Hematopoietic multipotent progenitor cell treated with erythropoietin and hydrocortisone succinate and interleukin-3 and kit ligand, for 6 days (in vitro differentiated cells): Measurements from ENCODE around the gene MCF2L.

Source experiments
- DNase-seq: peaks from one replicate; pipeline ENCODE4 v3.0.0-alpha.2; 2015

The MCF2L gene

GRCh38 chr13:113116871-113117271, 147.9 kb downstream of the MCF2L start:
- no peak for DNase-seq

DNA sequence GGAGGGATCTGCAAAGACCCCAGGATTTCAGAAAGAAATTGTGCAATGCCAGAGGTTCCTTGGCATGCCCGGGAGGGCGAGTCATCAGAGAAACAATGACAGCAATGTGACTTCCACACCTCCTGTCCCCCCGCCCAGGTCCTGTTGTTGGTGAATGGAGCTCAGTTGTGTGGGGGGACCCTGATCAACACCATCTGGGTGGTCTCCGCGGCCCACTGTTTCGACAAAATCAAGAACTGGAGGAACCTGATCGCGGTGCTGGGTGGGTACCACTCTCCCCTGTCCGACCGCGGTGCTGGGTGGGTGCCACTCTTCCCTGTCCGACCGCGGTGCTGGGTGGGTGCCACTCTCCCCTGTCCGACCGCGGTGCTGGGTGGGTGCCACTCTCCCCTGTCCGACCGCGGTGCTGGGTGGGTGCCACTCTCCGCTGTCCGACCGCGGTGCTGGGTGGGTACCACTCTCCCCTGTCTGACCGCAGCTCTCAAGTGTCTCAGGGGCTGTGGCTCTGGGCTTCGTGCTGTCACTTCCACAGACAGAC, 148.4 kb downstream of the MCF2L start:
- no peak for DNase-seq

- no peak for DNase-seq
These were observed 148.9 kb downstream of the MCF2L start for GRCh38 chr13:113117911-113118260.

GRCh38 chr13:113118261-113119021, 149.4 kb downstream of the MCF2L start:
- no peak for DNase-seq

DNA sequence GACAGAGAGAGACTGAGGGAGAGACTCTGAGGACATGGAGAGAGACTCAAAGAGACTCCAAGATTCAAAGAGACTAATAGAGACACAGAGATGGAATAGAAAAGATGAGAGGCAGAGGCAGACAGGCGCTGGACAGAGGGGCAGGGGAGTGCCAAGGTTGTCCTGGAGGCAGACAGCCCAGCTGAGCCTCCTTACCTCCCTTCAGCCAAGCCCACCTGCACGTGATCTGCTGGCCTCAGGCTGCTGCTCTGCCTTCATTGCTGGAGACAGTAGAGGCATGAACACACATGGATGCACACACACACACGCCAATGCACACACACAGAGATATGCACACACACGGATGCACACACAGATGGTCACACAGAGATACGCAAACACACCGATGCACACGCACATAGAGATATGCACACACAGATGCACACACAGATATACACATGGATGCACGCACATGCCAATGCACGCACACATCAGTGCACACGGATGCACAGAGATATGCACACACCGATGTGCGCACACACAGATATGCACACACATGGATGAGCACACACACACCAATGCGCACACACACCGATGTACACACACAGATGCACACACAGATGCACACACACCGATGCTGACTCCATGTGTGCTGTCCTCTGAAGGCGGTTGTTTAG, 150.3 kb downstream of the MCF2L start:
- DNase-seq: no peak

- no peak for DNase-seq
These were observed 150.8 kb downstream of the MCF2L start for GRCh38 chr13:113119822-113120189.

- no peak for DNase-seq
These were observed 151.5 kb downstream of the MCF2L start for GRCh38 chr13:113120300-113121182.

- DNase-seq: no peak
These were observed 152.3 kb downstream of the MCF2L start for GRCh38 chr13:113121183-113121927.

DNA sequence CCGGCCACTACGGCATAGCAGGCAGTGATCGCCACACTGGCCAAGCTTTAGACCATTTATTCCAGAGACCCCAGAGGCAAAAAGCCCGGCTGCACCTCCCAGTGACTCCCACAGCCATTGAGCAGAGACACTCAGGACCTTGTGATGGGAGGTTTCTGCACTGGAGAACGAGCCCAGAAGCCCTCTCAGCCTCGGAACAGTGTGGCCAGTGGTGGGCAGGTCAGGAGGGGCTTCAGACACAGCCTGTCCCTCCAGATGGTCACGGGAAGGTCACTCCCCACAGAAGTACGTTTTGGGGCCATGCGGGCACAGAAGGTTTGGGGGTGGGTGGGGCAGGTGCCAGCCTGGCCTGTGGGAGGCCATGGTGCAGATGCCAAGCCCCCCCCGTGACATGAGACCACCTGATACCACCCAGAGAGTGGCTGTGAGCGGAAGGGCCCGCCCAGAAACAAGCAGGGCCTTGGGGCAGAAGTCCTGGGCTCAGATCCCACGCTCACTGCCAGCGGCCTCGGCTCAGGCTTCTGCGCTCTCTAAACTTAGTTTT, 153.0 kb downstream of the MCF2L start:
- no peak for DNase-seq

DNA sequence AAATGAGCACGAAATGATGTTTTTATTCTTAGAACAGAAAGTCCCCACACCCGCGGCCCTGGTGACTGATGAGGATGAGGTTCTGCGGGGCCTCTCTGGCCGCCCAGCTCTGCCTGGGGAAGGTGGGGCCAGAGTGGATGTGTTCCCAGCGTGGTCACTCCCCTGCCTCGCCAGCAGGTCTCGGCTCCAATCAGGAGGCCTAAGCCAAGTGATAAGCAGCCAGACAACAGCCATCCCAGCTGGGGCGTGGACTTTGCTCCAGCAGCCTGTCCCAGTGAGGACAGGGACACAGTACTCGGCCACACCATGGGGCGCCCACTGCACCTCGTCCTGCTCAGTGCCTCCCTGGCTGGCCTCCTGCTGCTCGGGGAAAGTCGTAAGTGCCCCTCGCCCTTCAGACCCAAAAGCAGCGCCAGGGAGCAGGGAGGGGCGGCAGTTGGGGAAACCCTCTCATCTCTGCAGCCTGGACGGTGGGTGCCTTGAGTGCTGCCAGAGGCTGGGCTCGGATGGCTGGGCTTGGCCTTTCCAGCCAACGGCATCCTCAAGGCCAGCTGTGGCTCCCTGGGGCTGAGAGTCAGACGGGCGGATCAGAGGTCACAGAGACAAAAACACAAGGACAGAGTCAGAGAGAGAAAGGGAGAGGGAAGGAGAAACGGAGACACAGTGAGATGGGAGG, 153.7 kb downstream of the MCF2L start, which contains the start of gene F10:
TSS of gene F10 (plus strand) at position 250 of the 676 bp plus-strand sequence. CDS start at position 307, 57 bp downstream.
- no peak for DNase-seq

- DNase-seq: peak; percentile 37
These were observed 154.5 kb downstream of the MCF2L start for GRCh38 chr13:113123226-113124201.

DNA sequence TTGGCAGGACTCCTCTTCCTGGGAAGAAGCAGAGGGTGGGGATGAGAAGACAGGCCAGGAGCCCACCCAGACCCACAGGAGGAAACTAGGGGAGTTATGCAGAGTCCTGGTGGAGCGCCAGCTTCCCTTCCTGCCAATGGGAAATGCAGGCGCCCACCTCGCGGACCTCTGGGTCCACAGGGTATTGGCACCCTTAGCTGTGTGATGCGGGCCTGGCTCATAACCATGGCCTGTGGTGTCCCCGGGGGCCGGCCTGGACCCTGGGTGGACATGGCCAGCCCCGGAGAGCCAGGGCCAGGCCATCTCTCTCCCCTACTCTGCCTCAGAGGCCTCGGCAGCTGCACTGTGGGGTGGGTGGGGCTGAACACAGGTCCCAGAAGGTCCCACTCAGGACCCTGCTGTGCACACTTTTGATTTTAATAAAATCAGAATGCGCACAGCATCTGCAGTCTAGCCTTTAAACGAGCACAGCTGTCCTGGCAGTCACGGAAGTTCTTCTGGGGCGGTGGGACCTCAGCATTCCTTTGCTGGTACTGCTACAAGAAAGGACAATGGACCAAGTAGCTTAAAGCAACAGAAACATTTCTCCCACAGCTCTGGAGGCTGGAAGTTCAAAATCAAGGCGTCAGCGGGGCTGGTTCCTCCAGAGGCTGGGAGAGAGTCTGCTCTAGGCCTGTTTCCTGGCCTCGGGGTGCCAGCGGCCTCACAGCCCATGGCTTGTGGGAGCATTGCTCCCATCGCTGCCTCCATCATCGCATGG, 155.4 kb downstream of the MCF2L start:
- DNase-seq: no peak

DNA sequence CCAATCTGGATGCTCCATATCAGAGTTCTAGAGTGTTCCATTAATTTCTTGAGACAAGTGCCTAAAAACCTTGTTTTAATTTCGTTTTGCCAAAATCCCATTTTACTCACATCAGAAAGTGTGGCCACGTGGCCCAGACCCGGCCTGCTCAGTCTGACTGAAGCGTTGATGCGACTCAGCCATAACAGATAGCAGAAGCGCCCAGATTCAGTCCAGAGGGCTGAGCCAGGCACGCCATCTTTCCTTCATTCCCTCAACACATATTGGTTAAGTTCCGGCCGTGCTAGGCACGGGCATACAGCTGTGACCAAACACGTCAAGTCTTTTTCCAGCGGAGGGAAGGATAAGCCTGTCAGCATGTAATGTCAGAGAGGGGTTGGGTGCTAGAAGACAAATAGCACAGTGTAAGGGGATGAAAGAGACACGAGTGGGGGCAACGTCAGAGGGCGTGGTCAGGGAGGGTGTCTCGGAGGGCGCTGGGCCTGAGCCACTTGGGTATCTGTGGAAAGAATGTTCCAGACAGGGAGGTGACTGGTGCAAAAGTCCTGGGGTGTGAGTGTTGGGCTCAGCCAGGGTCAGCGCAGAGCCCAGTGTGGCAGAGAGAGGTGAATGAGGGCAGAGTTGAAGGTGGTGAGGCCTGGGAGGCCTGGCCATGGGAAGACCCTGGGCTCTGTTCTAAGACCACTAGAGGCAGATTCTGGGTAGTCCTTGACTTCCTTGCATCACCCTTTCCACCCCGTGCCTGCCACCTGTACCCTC, 156.7 kb downstream of the MCF2L start:
- no peak for DNase-seq

DNA sequence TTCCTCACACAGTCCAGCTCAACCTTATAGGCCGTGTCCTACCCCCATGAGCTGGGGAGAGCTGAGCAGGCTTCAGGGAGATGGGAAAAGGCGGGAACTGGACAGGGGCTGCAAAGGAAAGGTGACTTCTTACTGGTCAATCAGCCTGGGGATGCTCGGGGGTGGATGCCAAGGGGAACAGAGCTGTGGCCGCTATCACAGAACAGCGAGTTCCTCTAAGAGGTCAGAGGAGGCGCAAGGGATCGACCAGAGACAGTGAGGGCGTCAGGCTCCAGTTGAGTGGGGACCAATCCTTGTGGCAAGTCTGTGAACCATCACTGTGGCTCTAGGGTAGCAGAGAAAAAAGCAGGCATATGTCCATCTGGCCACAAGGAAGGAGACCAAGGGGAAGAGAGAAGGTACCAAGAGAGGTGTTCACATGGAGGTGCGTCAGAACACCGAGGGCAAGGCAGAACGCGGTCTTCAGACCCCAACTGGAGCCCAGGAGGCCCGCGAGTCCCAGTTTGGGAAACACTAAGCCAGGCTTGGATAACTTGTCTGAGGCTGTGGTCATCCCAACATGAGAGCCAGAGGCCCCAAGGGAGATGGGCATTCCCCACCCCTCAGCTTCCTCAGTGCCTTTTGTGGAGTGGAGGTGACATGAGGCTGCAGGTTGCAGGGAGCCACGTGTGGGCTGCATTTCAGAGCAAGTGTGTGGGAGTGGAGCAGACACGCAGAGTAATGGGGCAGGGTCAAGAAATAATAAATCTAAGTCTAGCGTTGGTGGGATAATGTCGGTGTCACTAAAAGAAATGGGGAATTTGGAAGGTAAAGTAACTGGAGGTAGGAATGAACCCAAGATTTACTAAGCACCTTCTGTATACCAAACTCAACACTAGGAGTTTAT, 157.5 kb downstream of the MCF2L start:
- no peak for DNase-seq

DNA sequence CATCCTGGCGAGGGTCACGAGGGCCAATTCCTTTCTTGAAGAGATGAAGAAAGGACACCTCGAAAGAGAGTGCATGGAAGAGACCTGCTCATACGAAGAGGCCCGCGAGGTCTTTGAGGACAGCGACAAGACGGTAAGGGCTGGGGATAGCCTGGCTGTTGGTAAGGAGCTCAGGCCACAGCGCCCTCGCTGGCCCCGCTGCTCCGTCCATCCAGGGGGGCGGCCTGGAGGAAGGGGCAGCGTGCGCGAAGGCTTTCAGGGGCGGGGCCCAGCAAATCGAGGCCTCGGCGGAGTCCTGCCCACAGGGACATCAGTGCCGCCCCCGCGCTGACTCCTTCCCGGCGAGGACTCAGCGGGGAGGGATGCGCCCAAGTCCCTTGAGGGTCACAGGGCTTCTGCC, 160.5 kb downstream of the MCF2L start:
- no peak for DNase-seq

- peak; percentile 41 for DNase-seq
These were observed 161.1 kb downstream of the MCF2L start for GRCh38 chr13:113129921-113130750.

GRCh38 chr13:113135281-113135760, 166.3 kb downstream of the MCF2L start:
- DNase-seq: no peak
